Activated CD8-positive, alpha-beta memory T cell treated with anti-CD3 and anti-CD28 coated beads, Interleukin-2, amount 50 U/mL, for 48 hours (primary cell): ENCODE data around the gene IRF2BP2.

Experiments
- DNase-seq: peaks from one replicate; pipeline ENCODE4 v3.0.0-alpha.2; 2020

Gene IRF2BP2

GRCh38 chr1:234612352-234613127 is 2.6 kb upstream of the IRF2BP2 start:
- DNase-seq = peak; percentile 78

DNA sequence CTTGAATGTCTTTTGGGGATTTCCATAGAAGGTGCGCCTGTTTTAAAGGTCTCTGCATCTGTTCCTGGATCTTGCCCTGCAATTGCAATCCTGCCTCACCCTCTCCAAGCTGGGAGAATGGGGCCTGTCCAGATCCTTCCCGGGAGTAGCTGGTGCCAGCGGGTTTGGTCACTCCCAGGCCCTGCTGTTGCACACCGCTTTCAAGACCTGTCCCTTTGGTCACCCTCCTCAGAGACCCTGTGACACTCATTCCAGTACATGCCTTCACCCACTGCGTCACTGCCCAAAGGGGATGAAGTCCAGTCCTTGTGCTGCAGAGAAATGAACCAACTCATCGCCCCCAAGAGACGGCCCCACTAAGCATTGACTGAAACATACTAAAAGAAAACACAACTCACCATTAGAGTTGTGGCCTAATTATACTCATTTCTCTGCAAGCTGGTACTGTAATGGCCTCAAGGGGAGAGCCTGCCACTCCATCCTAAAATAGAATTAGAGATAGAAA is 1.9 kb upstream of the IRF2BP2 start:
- DNase-seq = peak; percentile 66

- no peak for DNase-seq
Measured at GRCh38 chr1:234611225-234611846, 1.4 kb upstream of the IRF2BP2 start.

DNA sequence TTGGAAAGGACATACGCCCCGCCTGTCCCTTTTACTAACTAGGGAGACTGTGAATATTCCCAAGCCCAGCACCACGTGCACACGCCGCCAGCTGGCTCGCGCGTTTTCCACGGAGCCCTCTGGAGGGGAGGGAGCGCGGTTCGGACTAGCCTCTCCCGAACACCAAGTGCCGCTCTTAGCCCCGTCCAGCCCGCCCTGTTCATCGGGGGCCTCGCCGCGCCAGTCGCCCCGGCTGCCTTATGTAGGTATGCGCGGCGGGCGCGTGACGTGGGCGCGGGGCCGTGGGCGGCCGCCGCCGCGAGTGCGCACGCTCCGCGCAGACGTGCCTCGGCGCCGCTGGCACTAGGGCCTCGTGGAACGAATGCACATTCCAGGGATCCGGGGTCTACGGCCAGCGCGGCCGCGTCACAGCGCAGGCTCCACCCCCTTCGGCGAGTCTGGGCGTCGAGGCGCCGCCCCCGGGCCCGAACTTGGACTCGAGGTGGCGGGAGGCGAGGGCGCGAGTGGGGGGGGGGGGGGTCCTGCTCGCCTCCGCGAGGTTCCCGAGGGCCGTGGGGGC is 767 bp upstream of the IRF2BP2 start:
- peak; percentile 95 for DNase-seq

GRCh38 chr1:234609691-234610042 is 311 bp downstream of the IRF2BP2 start:
- no peak for DNase-seq

DNA sequence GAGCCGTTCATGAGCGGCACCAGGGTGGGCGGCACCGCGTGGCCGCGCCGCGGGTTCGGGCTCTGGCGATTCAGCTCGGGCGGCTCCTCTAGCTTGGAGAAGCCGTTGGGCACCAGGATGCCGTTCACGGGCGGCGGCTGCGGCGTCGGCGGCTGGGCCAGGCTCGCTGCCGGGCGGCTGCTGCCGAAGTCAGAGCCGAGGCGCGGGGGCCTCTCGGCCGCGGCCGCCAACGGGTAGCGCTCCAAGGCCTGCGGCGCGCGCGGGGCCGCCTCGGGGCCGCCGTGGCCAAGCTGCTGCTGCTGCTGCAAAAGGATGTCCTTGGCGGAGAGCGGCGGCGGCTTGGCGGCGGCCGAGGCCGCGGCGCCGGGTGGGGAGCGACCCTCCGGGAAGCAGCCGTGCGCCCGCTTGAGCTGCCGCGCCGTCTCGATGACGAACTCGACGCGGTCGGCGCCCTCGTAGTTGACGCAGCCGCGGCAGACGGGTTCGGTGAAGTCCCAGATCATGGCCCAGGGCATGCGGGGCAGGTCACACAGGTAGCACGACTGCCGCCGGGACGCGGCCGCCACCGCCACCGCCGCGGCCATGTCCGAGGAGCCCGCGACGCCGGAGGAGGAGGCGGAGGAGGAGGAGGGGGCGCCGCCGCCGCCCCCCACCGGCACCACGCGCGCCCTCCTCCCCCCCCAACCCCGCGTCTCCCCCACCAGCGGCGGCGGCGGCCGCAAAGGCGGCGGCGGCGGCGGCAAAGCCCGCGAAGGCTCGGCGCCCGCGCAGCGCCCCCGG is 877 bp downstream of the IRF2BP2 start:
- DNase-seq = peak; percentile 85

DNA sequence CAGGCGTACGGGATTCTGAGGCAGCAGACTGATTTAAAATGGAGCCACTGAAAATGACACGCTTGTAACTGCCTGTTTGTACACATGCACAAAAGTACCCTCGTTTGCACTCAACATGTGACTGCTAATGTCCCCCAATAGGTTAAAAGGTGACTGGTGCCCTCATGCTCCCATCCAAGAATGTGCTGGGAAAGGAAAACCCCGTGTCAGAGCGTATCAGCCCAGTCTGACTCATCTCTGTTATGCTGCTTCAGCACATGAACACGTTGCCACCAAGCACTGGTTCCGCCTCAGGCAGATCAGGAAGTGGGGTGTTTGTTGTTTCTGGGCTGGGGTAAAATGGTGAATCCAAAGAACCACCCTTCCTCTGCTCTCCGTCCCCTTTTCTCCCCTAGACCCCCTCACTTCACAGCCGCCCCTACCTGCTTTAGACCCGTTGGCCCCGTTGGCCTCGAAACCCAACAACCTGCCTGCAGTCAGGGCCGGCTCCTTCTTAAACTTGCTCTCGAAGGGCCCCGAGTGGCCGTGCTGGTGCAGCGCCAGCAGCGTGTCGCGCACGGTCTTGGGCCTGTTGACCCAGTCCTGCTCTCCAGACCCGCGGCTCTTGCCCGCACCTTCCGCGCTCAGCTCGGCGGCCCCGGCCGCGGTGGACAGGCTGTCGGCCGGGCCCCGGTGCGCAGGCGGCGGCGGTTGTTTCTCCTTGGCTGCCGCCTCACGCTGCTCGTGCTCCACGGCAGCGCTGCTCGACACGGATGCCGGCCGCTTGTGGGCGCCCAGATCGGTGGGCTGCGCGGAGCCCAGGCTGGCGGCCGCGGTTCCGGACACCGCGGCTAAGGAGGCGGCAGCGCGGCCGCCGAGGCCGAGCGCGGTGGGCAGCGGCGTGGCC is 1.7 kb downstream of the IRF2BP2 start:
- DNase-seq = peak; percentile 81

GRCh38 chr1:234607109-234608024 is 2.6 kb downstream of the IRF2BP2 start:
- peak; percentile 65 for DNase-seq

DNA sequence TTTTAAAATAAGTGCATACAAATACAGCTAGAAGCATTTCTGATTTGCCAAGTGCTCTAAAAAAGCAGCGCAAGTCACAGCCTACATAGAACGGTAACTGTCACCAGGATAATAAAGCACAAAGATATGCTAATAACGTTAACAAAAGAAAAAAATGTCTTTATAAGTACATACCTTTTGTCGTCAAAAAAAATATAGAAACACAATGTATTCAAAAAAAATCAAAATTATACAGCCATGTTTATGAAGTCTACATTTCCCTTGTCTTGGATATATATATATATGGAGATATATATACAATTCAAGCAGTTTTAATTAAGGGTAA is 3.2 kb downstream of the IRF2BP2 start:
- no peak for DNase-seq

DNA sequence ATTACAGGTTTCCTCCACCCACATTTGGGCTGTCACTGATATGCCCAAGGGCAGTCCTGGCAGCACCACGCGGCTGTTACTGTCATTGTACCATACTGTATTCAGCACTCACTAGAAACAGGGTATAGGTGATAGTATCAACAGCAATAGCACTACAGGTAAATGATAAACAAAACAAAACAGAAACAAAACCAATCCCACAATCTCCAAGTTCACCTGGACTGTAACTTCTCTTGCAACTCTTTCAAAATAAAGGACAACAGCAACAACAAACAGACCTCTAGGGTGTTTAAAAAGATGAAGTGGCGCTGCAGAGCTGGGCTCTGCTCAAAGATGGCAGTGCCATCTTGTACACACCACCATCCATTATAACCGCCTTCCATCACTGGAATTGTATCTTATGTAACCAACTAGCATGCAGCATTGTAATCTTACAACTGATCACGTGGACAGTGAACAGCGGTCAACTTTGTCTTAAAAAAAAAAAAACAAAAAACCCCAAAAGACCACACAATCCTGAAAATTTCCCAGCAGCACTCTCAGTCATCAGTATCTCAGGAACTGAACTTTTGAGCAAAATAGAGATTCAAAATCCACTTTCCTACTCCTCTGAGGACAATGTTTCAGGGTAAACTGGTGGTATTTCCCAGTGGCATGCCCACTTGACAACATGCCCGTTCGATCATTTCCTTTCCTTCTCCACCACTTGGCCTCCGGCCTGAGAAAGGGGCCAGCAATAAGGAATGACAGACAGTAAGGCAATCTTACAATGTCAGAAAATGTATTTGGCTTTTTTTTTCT is 3.8 kb downstream of the IRF2BP2 start:
- no peak for DNase-seq

- no peak for DNase-seq
Measured at GRCh38 chr1:234605399-234605982, 4.5 kb downstream of the IRF2BP2 start.

DNA sequence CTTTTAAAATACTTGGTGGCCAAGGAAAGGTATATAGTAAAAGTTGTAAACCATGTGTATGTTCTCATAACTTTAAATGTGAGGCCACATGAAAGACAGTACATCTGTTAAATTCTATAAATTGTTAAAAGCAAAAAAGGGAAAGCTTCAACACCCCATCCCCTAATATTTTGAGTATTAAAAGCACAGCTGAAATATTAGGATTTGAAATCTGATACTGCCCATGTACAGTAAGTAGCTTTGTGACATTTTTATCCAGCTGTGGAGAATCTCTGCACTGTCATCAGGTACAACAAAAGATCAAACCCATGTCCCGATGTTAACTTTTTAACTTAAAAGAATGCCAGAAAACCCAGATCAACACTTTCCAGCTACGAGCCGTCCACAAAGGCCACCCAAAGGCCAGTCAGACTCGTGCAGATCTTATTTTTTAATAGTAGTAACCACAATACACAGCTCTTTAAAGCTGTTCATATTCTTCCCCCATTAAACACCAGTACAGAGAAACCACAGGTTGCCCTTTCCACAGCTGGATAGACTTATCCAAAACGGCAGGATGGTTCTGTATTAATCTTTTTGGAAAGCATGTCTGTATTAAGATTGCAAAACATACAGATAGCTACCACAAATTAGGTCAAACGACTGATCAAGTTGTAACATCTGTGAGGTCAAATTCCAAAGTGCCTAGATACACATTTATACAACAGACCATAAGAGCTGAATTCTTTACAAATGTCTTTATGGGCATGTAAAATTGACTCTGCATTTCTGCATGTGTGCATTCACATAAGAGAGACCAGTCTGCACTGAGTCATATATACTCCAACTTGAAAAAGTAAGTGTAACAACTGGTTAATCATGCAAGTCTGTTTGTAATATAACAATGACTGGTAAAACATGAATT is 5.2 kb downstream of the IRF2BP2 start:
- no peak for DNase-seq

DNA sequence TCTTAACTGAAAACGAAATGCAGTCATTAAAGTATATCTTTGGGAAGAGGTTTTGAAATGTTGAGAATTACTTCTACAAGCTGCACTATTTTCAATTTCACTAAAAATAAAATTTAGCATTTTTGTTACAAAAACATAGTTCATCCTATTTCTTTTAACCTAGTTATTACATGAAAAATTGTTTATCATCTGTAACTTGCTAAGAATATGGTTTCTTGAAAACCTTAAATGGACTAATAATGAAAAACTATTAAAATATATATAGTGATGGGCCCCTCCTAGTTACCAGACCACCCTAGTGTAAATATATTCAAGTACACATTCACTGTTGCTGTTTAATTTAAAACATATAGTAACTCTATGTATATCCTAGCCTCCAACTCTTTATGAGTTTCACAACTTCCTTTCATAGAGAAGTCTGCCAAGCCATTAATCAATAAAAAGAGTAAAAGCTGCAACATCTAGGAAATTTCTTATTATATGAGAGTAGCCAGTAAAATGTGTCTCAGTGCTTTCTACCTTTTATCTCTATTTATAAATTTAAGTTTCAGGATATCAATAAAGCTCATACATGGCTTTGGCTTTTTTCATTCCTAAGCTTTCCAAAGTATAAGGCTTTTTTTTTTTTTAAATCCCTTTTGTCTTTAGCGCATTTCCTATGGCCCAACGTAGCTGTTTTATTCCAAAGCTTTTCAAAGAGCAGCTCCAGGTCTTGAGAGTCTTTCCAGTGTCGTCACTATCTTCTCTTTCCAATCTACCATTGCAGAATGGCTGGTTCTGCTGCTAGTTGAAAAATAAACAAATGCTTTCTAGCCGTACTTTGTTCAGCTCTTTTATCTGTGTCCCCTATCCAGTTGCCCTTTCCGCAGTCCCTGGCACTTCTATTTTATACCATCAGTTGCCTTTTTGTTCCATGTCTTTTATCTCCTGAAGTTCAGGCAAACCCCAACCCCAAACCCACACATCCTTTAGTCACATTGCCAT is 6.5 kb downstream of the IRF2BP2 start:
- DNase-seq = no peak

DNA sequence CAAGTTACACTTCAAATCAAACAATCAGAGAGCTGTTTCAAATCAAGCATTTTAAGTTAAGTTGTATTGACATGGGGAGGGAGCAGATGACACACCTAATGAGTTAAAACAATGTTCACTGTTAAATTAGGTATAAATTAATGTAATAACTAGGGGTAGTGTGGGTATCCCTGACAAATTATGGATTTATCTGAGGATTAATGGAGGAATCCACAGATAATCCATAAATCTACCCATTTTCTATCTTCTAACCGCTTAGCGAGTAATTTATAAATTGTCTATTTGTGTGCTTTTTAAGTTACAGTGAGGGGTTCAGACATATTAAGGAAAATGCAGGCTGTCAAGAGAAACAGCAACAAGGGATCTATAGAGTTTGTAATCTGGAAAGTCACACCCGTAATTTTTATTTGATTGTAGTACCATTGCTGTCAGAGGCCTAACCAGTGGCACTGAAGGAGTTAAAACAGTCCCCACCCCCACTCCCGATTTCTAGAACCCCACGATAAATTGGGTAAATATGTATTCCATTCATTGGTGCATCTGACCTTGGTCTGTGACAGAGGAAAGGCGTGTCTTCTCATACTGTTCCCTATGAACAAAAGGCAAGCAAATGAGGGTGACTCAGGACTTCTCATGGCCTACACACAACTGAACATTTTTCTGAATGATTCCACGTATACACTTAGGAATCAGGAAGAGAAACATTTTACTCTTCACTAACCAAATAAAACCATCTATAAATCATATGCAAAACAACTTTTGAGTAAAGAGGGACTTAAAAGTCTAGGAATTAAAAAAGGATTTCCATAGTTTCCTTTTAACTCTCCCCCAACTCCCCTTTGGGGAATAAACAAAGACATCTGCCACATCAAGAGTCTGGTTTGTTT is 7.4 kb downstream of the IRF2BP2 start:
- no peak for DNase-seq

DNA sequence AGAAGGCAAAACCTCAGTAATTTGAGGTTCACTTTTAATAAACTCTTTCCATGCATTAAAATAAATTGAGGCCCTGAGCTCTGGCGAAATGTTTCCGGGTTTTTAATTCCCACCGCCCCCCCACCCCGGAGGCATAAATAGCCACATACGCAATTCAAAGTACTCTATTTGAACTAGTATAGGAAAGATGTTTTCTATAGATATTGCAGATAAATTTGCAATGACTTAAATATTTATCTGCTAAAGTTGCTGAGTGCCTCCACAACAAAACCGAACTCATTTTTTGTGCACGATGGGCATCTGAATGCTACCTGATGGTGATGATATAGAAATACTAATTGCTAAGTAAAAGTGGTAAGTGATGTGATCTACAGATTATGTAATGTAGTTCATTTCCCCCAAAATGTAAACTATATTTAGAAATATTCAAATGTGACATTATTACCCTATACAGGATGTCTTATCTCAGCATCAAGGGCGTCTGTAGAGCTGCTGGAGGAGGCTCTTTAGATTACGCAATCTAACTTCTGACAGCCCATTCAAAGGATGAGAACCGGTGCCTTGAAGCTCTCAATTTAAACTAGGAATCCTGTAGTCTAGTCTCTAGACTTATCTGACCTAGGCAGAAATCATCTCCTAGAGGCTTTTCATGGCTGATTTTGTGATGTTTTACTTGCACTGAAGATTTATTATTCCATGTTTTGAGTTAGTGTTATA is 8.5 kb downstream of the IRF2BP2 start:
- no peak for DNase-seq
